H9 (cell line): ENCODE measurements around the gene RPL35. TPM values are rescaled to one million over a fixed set of nuclear protein-coding genes. Genes with fewer than 3 reads are reported as not detected.

Experiments used
- DNase-seq: peaks from one replicate; pipeline ENCODE4 v3.0.0-alpha.2; 2017
- H2AFZ ChIP-seq: one replicate; pipeline ENCODE4 v1.6.1; 2013; ENCODE audit warnings: mild to moderate bottlenecking, low read length, control low read depth, moderate library complexity
- H2AK5ac ChIP-seq: 2 replicates; pipeline ENCODE4 v1.6.1; 2013; ENCODE audit warnings: low read length, control low read depth, mixed read lengths; ENCODE audit not compliant: insufficient read length
- H2BK120ac ChIP-seq: one replicate; pipeline ENCODE4 v1.6.1; 2013; ENCODE audit warnings: low read depth, mild to moderate bottlenecking, low read length, control low read depth, inconsistent platforms; ENCODE audit not compliant: poor library complexity, severe bottlenecking
- H2BK12ac ChIP-seq: 2 replicates; pipeline ENCODE4 v1.6.1; 2013; ENCODE audit warnings: low read length, control low read depth, mixed read lengths, low read depth; ENCODE audit not compliant: insufficient read length
- H2BK15ac ChIP-seq: 2 replicates; pipeline ENCODE4 v1.6.1; 2013; ENCODE audit warnings: low read depth, low read length, control low read depth
- H2BK20ac ChIP-seq: one replicate; pipeline ENCODE4 v1.6.1; 2013; ENCODE audit warnings: low read depth, mild to moderate bottlenecking, low read length, control low read depth, inconsistent platforms; ENCODE audit not compliant: poor library complexity, severe bottlenecking
- H2BK5ac ChIP-seq: 2 replicates; pipeline ENCODE4 v1.6.1; 2013; ENCODE audit warnings: low read length, control low read depth, mixed read lengths; ENCODE audit not compliant: insufficient read length
- H3K14ac ChIP-seq: 2 replicates; pipeline ENCODE4 v1.6.1; 2013; ENCODE audit warnings: low read length, control low read depth; ENCODE audit not compliant: insufficient read depth
- H3K18ac ChIP-seq: 2 replicates; pipeline ENCODE4 v1.6.1; 2013; ENCODE audit warnings: low read depth, mild to moderate bottlenecking, mixed read lengths, low read length, control low read depth; ENCODE audit not compliant: insufficient read length
- H3K23ac ChIP-seq: 2 replicates; pipeline ENCODE4 v1.6.1; 2013; ENCODE audit warnings: low read length, control low read depth, mixed read lengths, low read depth; ENCODE audit not compliant: insufficient read length
- H3K23me2 ChIP-seq: 2 replicates; pipeline ENCODE4 v1.6.1; 2013; ENCODE audit warnings: low read depth, mild to moderate bottlenecking, mixed read lengths, low read length, control low read depth; ENCODE audit not compliant: insufficient read length, poor library complexity, severe bottlenecking
- H3K27ac ChIP-seq: 2 replicates; pipeline ENCODE4 v1.5.1; 2013; ENCODE audit warnings: low read length, control low read depth, mixed read lengths, low read depth; ENCODE audit not compliant: insufficient read length
- H3K27me3 ChIP-seq: 2 replicates; pipeline ENCODE4 v1.6.1; 2013; ENCODE audit warnings: low read length, control low read depth, inconsistent platforms; ENCODE audit not compliant: insufficient read depth
- H3K4ac ChIP-seq: 2 replicates; pipeline ENCODE4 v1.6.1; 2013; ENCODE audit warnings: low read depth, mild to moderate bottlenecking, control low read depth, inconsistent platforms, low read length, moderate library complexity
- H3K4me1 ChIP-seq: 2 replicates; pipeline ENCODE4 v1.6.1; 2013; ENCODE audit warnings: low read length, control low read depth, inconsistent platforms; ENCODE audit not compliant: insufficient read depth
- H3K4me2 ChIP-seq: 2 replicates; pipeline ENCODE4 v1.6.1; 2013; ENCODE audit warnings: low read length, control low read depth, mixed read lengths; ENCODE audit not compliant: insufficient read length, insufficient read depth
- H3K56ac ChIP-seq: 2 replicates; pipeline ENCODE4 v1.6.1; 2013; ENCODE audit warnings: low read depth, mild to moderate bottlenecking, mixed read lengths, low read length, control low read depth; ENCODE audit not compliant: insufficient read length
- H3K79me1 ChIP-seq: 2 replicates; pipeline ENCODE4 v1.6.1; 2013; ENCODE audit warnings: low read depth, mild to moderate bottlenecking, moderate library complexity, low read length, control low read depth, inconsistent platforms; ENCODE audit not compliant: insufficient read depth, poor library complexity, severe bottlenecking
- H3K79me2 ChIP-seq: 2 replicates; pipeline ENCODE4 v1.6.1; 2013; ENCODE audit warnings: low read length, control low read depth, inconsistent platforms; ENCODE audit not compliant: insufficient read depth
- H3K9ac ChIP-seq: 2 replicates; pipeline ENCODE4 v1.6.1; 2013; ENCODE audit warnings: low read length, control low read depth, mixed read lengths; ENCODE audit not compliant: insufficient read length; ENCODE audit errors: extremely low read depth
- H3K9me3 ChIP-seq: one replicate; pipeline ENCODE4 v1.6.1; 2013; ENCODE audit warnings: low read depth, low read length, inconsistent platforms; ENCODE audit not compliant: control insufficient read depth
- H3T11ph ChIP-seq: one replicate; pipeline ENCODE4 v1.6.1; 2013; ENCODE audit warnings: mild to moderate bottlenecking, low read length, control low read depth, inconsistent platforms
- H4K20me1 ChIP-seq: one replicate; pipeline ENCODE4 v1.6.1; 2013; ENCODE audit not compliant: control insufficient read depth, insufficient read length, insufficient read depth
- H4K5ac ChIP-seq: 2 replicates; pipeline ENCODE4 v1.6.1; 2013; ENCODE audit warnings: low read depth, mild to moderate bottlenecking, mixed read lengths, low read length, control low read depth; ENCODE audit not compliant: insufficient read length
- H4K8ac ChIP-seq: replicated peaks from 2 replicates; pipeline ENCODE4 v1.6.1; 2013; ENCODE audit warnings: low read length, control low read depth, mixed read lengths, low read depth; ENCODE audit not compliant: insufficient read length
- H4K91ac ChIP-seq: 2 replicates; pipeline ENCODE4 v1.6.1; 2013; ENCODE audit warnings: low read depth, mild to moderate bottlenecking, moderate library complexity, mixed read lengths, low read length, control low read depth; ENCODE audit not compliant: insufficient read length
- H3K27ac Mint-ChIP-seq, 3 experiments: 2 replicates in 2 of 3; 3 replicates in 1 of 3; pipeline ENCODE4 v1.8.0; 2020 to 2021; ENCODE audit warnings: mixed read lengths in 3 of 3, mild to moderate bottlenecking in 1 of 3, moderate library complexity in 1 of 3
- H3K27me3 Mint-ChIP-seq: 2 replicates; pipeline ENCODE4 v1.8.0; 2021; ENCODE audit warnings: low read depth, mild to moderate bottlenecking, moderate library complexity, mixed read lengths
- H3K36me3 Mint-ChIP-seq, 3 experiments: 2 replicates in 2 of 3; 3 replicates in 1 of 3; pipeline ENCODE4 v1.8.0; 2020 to 2021; ENCODE audit warnings: low read depth in 3 of 3, mixed read lengths in 3 of 3; ENCODE audit not compliant: insufficient read depth in 1 of 3
- H3K4me1 Mint-ChIP-seq, 2 experiments: 2 replicates each; pipeline ENCODE4 v1.8.0; 2020; ENCODE audit warnings: mixed read lengths in 2 of 2
- H3K4me3 Mint-ChIP-seq, 2 experiments: 2 replicates in 1 of 2; 3 replicates in 1 of 2; pipeline ENCODE4 v1.8.0; 2020 to 2021; ENCODE audit warnings: mild to moderate bottlenecking in 2 of 2, mixed read lengths in 2 of 2, moderate library complexity in 1 of 2
- H3K9me3 Mint-ChIP-seq, 2 experiments: 2 replicates in 1 of 2; 3 replicates in 1 of 2; pipeline ENCODE4 v1.8.0; 2020; ENCODE audit warnings: mild to moderate bottlenecking in 2 of 2, mixed read lengths in 2 of 2, moderate library complexity in 1 of 2
- CTCF ChIP-seq: fragments of 200-600 bp; sonication (generic); conservative IDR thresholded peaks from 3 replicates; pipeline ENCODE4 v1.8.0; 2021; ENCODE audit warnings: antibody characterized with exemption, mild to moderate bottlenecking
- WGBS: extraction: QIAGEN DNeasy Blood & Tissue Kit; methylation state at CpG from one replicate; pipeline ENCODE4 v1.1.7; 2013; ENCODE audit warnings: missing lambda C conversion rate, low lambda C conversion rate, mixed read lengths; ENCODE audit not compliant: insufficient read length; ENCODE audit errors: extremely low coverage; 5-methylcytosine and 5-hydroxymethylcytosine counted together
- total RNA-seq: library from RNA; stranded (reverse); gene quantifications from 2 replicates; pipeline ENCODE4 v1.2.1, GENCODE V29; 2021

The RPL35 gene
- total RNA-seq, 1 experiment from 2014 or later: 1,840 TPM

GRCh38 chr9:124812441-124812876 is 49.3 kb downstream of the RPL35 start:
- Mint-ChIP-seq H3K27me3 (no peaks in the 10 kb centered on the region), H3K36me3 (no peaks in the 10 kb centered on the region; a peak in 1 of 7 replicates), H3K9me3 (no peaks in the 10 kb centered on the region), H3K4me1 (peaks cover 37 to 45% of the 10 kb centered on the region in 2 experiments), H3K4me3 (peak overlapping the region in 1 of 2 experiments; percentile 45; a peak in 1 of 5 replicates), H3K27ac (peak overlapping the region; percentile 62 to 93 (median 77); a peak in 4 of 7 replicates)
- no peak overlapping the region for H2AK5ac ChIP-seq
- H4K91ac ChIP-seq: no peak overlapping the region
- no peak overlapping the region for H3K14ac ChIP-seq
- no peaks in the 10 kb centered on the region for H4K20me1 ChIP-seq
- WGBS: no CpG with 5 or more reads among the region's 6 CpGs
- no peak overlapping the region for H2BK15ac ChIP-seq
- H3K79me2 ChIP-seq: no peaks in the 10 kb centered on the region
- peaks cover 3% of the 10 kb centered on the region; the same call in 1 of the 2 replicates for H3K4me1 ChIP-seq
- H3K27me3 ChIP-seq: no peaks in the 10 kb centered on the region
- no peak overlapping the region for H3T11ph ChIP-seq
- no peak overlapping the region for H3K27ac ChIP-seq
- H3K18ac ChIP-seq: no peak overlapping the region
- no peak overlapping the region for H2BK20ac ChIP-seq
- H3K4ac ChIP-seq: no peak overlapping the region
- H2BK120ac ChIP-seq: no peak overlapping the region
- H3K9me3 ChIP-seq: no peaks in the 10 kb centered on the region
- H4K5ac ChIP-seq: no peak overlapping the region
- no peak overlapping the region for H4K8ac ChIP-seq
- no peak overlapping the region for H2BK12ac ChIP-seq
- no peaks in the 10 kb centered on the region for H3K23me2 ChIP-seq
- H3K23ac ChIP-seq: no peak overlapping the region
- TF ChIP-seq CTCF: no peak
- H3K9ac ChIP-seq: no peak overlapping the region
- DNase-seq: no peak
- H3K4me2 ChIP-seq: no peak overlapping the region
- H3K79me1 ChIP-seq: no peaks in the 10 kb centered on the region
- no peak overlapping the region for H2BK5ac ChIP-seq
- no peak overlapping the region for H2AFZ ChIP-seq
- no peak overlapping the region for H3K56ac ChIP-seq
